C4-2B (cell line): ENCODE measurements around the gene TNFRSF19.

Source experiments
- CTCF ChIP-seq: fragments of 450-650 bp; conservative IDR thresholded peaks from 2 replicates; pipeline ENCODE4 v1.5.1; 2017; ENCODE audit warnings: mild to moderate bottlenecking
- ZFX ChIP-seq: fragments of 450-650 bp; IDR thresholded peaks from 2 replicates; pipeline ENCODE4 v1.6.1; 2017

- no peak for TF ChIP-seq CTCF
- TF ChIP-seq ZFX, result no peak
Observed at GRCh38 chr13:23651887-23652286, 81.7 kb downstream of the TNFRSF19 start.
